Heart right ventricle (tissue), 16 donors: Measurements from ENCODE around the gene SMARCAL1. TPM values are rescaled to one million over a fixed set of nuclear protein-coding genes. Genes with fewer than 3 reads are reported as not detected.

Experiments
- ATAC-seq, 8 donors: fragments of 200-7000 bp; cut with Tn5 transposase; one replicate each; pipeline ENCODE4 v1.9.1; 2020; ENCODE audit warnings: mild to moderate bottlenecking in 8 of 8, moderate library complexity in 8 of 8, moderate number of reproducible peaks in 1 of 8
- DNase-seq, 2 donors: peaks; one replicate each; pipeline ENCODE4 v3.0.0-alpha.2; 2020
- H3K27ac ChIP-seq, 10 donors: fragments of 200-600 bp; sonication (generic) in 2 of 10; one replicate each; pipeline versions ENCODE4 v1.5.0 to v1.8.0; 2020 to 2022; ENCODE audit warnings: mild to moderate bottlenecking in 3 of 10
- H3K27me3 ChIP-seq, 7 donors: fragments of 200-600 bp; one replicate each; pipeline ENCODE4 v1.8.0; 2021 to 2022; ENCODE audit warnings: mild to moderate bottlenecking in 2 of 7
- H3K36me3 ChIP-seq, 9 donors: fragments of 200-600 bp; sonication (generic) in 1 of 9; one replicate each; pipeline versions ENCODE4 v1.5.0 to v1.8.0; 2020 to 2022; ENCODE audit warnings: mild to moderate bottlenecking in 2 of 9
- H3K4me1 ChIP-seq, 9 donors: fragments of 200-600 bp; sonication (generic) in 1 of 9; one replicate each; pipeline versions ENCODE4 v1.5.0 to v1.8.0; 2020 to 2022; ENCODE audit warnings: mild to moderate bottlenecking in 4 of 9
- H3K4me3 ChIP-seq, 10 donors: fragments of 200-600 bp; sonication (generic) in 2 of 10; one replicate each; pipeline versions ENCODE4 v1.5.0 to v1.8.0; 2020 to 2022; ENCODE audit warnings: mild to moderate bottlenecking in 7 of 10, moderate library complexity in 2 of 10
- H3K9me3 ChIP-seq, 11 donors: fragments of 200-600 bp in 10 of 11; sonication (generic) in 2 of 11; one replicate each; pipeline versions ENCODE4 v1.5.0 to v1.8.0; 2013 to 2022; ENCODE audit warnings: mild to moderate bottlenecking in 2 of 11, control low read depth in 1 of 11, moderate library complexity in 1 of 11
- WGBS, 2 donors: extraction: QIAGEN DNeasy Blood & Tissue Kit; methylation state at CpG; one replicate each; pipeline ENCODE4 v1.1.7; 2013; ENCODE audit warnings: inconsistent platforms in 1 of 2; 5-methylcytosine and 5-hydroxymethylcytosine counted together
- intact Hi-C, 10 donors: fragments of 100-400 bp; cut with DNase I; formaldehyde crosslinking; loops; one replicate each; pipeline versions ENCODE4 v1.11.1 to v1.14.2; 2022
- polyA plus RNA-seq, 2 donors: library from polyadenylated mRNA; stranded (reverse); fragments of 200-250 nt; gene quantifications; one replicate each; pipeline ENCODE4 v1.2.3, GENCODE V29; 2013
- total RNA-seq, 10 donors: library from RNA; stranded (reverse); fragmentation: NEBNext Ultra II Directional in 3 of 10; extraction: Animal tissue kit (Norgen Biotek cat#: 25700) in 3 of 10; gene quantifications; one replicate each; pipeline versions ENCODE4 v1.2.1 to v1.2.4, GENCODE V29; 2021 to 2023
- TF ChIP-seq, protein P1 (sequence below), 9 donors: fragments of 200-600 bp; sonication (generic) in 2 of 9; IDR thresholded peaks; one replicate each; pipeline versions ENCODE4 v1.5.0 to v1.8.0; 2021 to 2022; ENCODE audit warnings: antibody characterized with exemption in 9 of 9, mild to moderate bottlenecking in 5 of 9, moderate library complexity in 1 of 9
- donor health status: Arrhythmogenic right ventricular cardiomyopathy.
- donor health status: ischemic (EF 13 %, LVEDD 7.1; RV severe dilation, severe dysfunction).
- donor health status: healthy with polysubstance abuse.
- donor health status: DM: no; HTN: yes; CAD: no.
- donor health status: DM: no; HTN: no; CAD: no.
- donor health status: ischemic (EF 25% LVEDD 6.9; RV normal size, moderate dysfunction).
- donor health status: ischemic (EF 25% LVEDD 5.7; RV mildly dilated, moderate dysfunction).
- donor health status: healthy.
- donor health status: DM: yes; HTN: yes; CAD: no.
- donor health status: Ischemic cardiomyopathy.
- donor health status: ischemic (EF 35%, LVEDD 5.7; RV mildly dilated, moderate dysfunction).
- donor health status: nonischemic (EF 11% LVEDD 7.7; RV severe dilation, severe dysfunction).
- donor health status: DM: yes; HTN: yes; CAD: no.
- donor health status: PGD.
- donor health status: ischemic (EF 29% LVEDD 5.4; RV normal size, mild dysfunction).
- donor health status: nonischemic (EF 23%, LVEDD 6.1; RV moderate dilation, normal function).

Gene SMARCAL1
- total and polyA plus RNA-seq, 12 donors = 3.8 to 14.8 (median 9.6) TPM

DNA sequence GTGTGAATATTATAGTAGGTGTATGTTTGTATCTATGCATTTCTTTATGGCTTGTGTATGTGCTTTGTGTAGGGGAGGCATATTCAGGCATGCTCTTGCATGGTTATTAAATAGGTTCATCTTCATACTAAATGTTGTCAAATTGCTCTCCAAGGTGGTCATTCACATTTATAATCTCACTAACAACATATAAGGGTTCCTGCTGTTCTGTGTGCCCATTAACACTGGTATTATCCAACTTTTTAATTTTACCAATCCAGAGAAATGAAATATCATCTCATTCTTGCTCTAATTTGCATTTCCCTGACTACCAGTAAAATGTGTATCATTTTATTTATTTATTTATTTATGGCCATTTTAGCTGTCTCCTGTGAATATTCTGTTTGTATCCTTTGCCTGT lies 57.4 kb downstream of the SMARCAL1 start:
- H3K9me3 ChIP-seq = no peaks in the 10 kb centered on the region
- intact Hi-C loops = no loop called here
- no peaks in the 10 kb centered on the region for H3K4me1 ChIP-seq
- H3K27ac ChIP-seq = no peak overlapping the region
- DNase-seq = no peak
- H3K36me3 ChIP-seq = peaks cover 0 to 83% (median 7%) of the 10 kb centered on the region in 9 donors
- H3K27me3 ChIP-seq = no peaks in the 10 kb centered on the region
- ATAC-seq = no peak
- TF ChIP-seq, protein P1, sequence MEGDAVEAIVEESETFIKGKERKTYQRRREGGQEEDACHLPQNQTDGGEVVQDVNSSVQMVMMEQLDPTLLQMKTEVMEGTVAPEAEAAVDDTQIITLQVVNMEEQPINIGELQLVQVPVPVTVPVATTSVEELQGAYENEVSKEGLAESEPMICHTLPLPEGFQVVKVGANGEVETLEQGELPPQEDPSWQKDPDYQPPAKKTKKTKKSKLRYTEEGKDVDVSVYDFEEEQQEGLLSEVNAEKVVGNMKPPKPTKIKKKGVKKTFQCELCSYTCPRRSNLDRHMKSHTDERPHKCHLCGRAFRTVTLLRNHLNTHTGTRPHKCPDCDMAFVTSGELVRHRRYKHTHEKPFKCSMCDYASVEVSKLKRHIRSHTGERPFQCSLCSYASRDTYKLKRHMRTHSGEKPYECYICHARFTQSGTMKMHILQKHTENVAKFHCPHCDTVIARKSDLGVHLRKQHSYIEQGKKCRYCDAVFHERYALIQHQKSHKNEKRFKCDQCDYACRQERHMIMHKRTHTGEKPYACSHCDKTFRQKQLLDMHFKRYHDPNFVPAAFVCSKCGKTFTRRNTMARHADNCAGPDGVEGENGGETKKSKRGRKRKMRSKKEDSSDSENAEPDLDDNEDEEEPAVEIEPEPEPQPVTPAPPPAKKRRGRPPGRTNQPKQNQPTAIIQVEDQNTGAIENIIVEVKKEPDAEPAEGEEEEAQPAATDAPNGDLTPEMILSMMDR (IDR thresholded peaks at IDR 0.05) = no peak
- H3K4me3 ChIP-seq = no peak overlapping the region

DNA sequence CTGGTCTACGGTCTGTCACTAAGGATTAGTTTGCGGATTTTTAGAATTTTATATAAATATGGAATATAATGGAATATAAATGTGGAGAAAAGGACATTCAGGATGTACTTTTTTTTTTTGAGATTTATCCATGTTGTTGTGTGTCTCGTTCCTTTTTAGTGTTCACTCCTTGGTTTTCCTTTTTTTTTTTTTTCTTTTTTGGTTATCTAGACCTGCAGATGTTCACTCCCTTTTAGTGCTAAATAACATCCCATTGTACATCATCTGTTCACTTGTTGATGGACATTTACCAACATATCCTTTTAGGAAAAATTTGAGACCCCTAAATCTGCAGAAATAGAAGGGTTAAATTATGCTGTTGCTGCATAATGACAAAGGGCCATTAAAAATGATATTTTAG lies 60.9 kb downstream of the SMARCAL1 start:
- Histone ChIP-seq H3K27me3 (no peaks in the 10 kb centered on the region), H3K4me3 (no peak overlapping the region), H3K9me3 (no peaks in the 10 kb centered on the region), H3K27ac (no peak overlapping the region), H3K4me1 (peaks cover 0 to 23% (median 0%) of the 10 kb centered on the region in 9 donors), H3K36me3 (peaks cover 0 to 84% (median 15%) of the 10 kb centered on the region in 9 donors)
- ATAC-seq (no peak), DNase-seq (no peak)
- TF ChIP-seq, protein P1 (IDR thresholded peaks at IDR 0.05) = no peak
- intact Hi-C loops = no loop called here
- 88 to 92% methylated on average over 3 of the region's 3 CpGs for WGBS, 2 donors

DNA sequence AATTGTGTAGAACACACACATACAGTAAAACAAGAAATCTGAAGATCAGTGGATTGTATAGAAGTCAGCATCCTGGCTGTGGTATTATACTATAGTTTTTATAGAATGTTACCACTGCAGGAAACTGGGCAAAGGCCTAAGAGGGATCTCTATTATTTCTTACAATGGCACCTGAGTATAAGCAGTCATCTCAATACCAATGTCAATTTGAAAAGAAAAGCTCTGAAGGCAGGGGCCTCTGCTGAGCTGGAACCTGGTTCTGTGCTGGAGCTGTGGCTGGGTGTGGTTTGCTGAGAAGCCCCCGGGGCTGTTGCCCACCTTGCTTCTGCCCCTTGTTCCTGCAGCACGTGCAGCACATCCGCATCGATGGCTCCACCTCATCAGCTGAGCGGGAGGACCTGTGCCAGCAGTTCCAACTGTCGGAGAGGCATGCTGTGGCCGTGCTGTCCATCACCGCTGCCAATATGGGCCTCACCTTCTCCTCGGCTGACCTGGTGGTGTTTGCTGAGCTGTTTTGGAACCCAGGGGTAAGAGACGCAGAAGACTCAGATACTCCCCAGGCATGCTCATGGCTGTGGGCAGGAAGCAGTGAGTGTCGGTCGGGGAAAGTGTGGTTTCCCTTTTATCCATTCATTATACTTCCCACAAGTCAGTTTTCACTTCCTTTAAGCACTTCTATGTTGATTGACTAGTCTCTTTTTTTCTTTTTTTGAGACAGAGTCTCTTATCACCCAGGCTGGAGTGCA lies 62.8 kb downstream of the SMARCAL1 start:
- H3K27ac ChIP-seq = peak overlapping the region in 1 of 10 donors; percentile 41
- peaks cover 0 to 33% (median 0%) of the 10 kb centered on the region in 9 donors for H3K4me1 ChIP-seq
- no peaks in the 10 kb centered on the region for H3K9me3 ChIP-seq
- H3K4me3 ChIP-seq = no peak overlapping the region
- ATAC-seq (peak in 3 of 8 donors; percentile 21 to 34 (median 22)), DNase-seq (no peak)
- no peaks in the 10 kb centered on the region for H3K27me3 ChIP-seq
- 86 to 90% methylated on average over 12 of the region's 12 CpGs for WGBS, 2 donors
- intact Hi-C loops = no loop called here
- TF ChIP-seq, protein P1 (IDR thresholded peaks at IDR 0.05) = no peak
- peaks cover 0 to 85% (median 24%) of the 10 kb centered on the region in 9 donors for H3K36me3 ChIP-seq

DNA sequence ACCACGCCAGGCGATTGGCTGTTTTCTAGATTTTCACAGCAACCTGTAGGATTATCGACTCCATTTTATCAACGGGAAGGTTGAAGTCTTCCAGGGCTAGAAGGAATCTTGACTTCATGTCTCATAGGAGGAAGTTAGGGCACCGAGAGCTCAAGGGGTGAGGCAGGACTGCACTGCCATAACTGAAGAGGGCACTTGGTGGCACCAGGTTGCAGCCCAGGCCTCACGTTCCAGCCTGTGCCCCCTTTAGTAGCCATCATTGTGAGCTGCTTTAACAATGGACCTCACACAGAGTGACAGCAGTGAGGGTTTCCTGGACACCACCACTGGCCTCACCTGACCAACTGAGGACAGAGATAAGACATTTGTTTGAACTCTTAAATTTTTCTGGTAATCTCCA lies 63.5 kb downstream of the SMARCAL1 start:
- TF ChIP-seq, protein P1 (IDR thresholded peaks at IDR 0.05) = no peak
- peaks cover 0 to 86% (median 26%) of the 10 kb centered on the region in 9 donors for H3K36me3 ChIP-seq
- H3K9me3 ChIP-seq = no peaks in the 10 kb centered on the region
- intact Hi-C loops = no loop called here
- H3K4me1 ChIP-seq = peaks cover 0 to 33% (median 0%) of the 10 kb centered on the region in 9 donors
- WGBS, 2 donors = 92 to 98% methylated on average over 6 of the region's 6 CpGs
- ATAC-seq = no peak
- H3K4me3 ChIP-seq = no peak overlapping the region
- no peaks in the 10 kb centered on the region for H3K27me3 ChIP-seq
- H3K27ac ChIP-seq = peak overlapping the region in 1 of 10 donors; percentile 41
- no peak for DNase-seq
